K562 treated with DMSO at 1 percent for 4 hours (cell line): Measurements from ENCODE around the gene KRTAP9-3. TPM values are rescaled to one million over a fixed set of nuclear protein-coding genes. Genes with fewer than 3 reads are reported as not detected.

ENCODE experiments used
- total RNA-seq: library from RNA; unstranded; fragments of 300-600 nt; gene quantifications from 2 replicates; pipeline ENCODE4 v1.2.3, GENCODE V29; 2022; ENCODE audit not compliant: insufficient read depth

The KRTAP9-3 gene, protein sequence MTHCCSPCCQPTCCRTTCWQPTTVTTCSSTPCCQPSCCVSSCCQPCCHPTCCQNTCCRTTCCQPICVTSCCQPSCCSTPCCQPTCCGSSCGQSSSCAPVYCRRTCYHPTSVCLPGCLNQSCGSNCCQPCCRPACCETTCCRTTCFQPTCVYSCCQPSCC
- total RNA-seq: not detected in 2 replicates

DNA sequence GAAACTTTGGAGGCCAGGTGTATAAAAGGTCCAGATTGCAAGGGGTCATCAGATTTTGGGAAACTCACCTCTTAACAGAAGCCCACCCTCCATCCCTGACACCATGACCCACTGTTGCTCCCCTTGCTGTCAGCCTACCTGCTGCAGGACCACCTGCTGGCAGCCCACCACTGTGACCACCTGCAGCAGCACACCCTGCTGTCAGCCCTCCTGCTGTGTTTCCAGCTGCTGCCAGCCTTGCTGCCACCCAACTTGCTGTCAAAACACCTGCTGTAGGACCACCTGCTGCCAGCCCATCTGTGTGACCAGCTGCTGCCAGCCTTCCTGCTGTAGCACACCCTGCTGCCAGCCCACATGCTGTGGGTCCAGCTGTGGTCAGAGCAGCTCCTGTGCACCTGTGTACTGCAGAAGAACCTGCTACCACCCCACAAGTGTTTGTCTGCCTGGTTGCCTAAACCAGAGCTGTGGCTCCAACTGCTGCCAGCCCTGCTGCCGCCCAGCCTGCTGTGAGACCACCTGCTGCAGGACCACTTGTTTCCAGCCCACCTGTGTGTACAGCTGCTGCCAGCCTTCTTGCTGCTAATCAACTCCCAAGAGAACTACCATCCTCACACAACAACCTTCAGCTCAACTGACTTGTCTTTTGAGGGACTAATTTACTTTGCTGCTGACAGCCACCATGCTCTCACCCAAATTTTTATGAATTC, at the start of gene KRTAP9-3:
TSS of gene KRTAP9-3 (plus strand) at position 51 of the 707 bp plus-strand sequence. CDS start at position 104, 53 bp downstream.

DNA sequence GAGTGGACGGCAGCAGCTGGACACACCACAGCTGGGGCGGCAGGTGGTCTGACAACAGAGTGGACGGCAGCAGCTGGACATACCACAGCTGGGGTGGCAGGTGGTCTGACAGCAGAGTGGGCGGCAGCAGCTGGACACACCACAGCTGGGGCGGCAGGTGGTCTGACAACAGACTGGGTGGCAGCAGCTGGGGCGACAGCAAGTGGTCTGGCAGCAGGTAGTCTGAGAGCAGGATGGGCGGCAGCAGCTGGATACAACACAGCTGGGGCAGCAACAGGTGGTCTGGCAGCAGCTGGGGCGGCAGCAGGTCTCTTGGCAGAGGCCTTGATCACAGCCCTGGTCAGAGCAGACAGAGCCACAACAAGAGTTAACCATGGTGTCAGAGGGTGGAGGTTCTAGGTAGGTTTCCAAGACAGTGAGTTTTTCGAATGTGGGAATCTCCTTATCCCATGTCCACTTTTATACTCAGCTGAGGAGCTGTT, 47.7 kb upstream of the KRTAP9-3 start, which contains the start of gene KRTAP4-1:
TSS of gene KRTAP4-1 (minus strand) at position 432 of the 482 bp plus-strand sequence. CDS start at position 375, 57 bp downstream.

DNA sequence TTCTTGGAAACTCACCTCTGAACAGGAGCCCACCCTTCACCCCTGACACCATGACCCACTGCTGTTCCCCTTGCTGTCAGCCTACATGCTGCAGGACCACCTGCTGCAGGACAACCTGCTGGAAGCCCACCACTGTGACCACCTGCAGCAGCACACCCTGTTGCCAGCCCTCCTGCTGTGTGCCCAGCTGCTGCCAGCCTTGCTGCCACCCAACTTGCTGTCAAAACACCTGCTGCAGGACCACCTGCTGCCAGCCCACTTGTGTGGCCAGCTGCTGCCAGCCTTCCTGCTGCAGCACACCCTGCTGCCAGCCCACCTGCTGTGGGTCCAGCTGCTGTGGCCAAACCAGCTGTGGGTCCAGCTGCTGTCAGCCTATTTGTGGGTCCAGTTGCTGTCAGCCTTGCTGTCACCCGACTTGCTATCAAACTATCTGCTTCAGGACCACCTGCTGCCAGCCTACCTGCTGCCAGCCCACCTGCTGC, 42.4 kb upstream of the KRTAP9-3 start, which contains the start of gene KRTAP9-1:
TSS of gene KRTAP9-1 (plus strand) at position 51 of the 482 bp plus-strand sequence. CDS start at position 51, 0 bp downstream.

DNA sequence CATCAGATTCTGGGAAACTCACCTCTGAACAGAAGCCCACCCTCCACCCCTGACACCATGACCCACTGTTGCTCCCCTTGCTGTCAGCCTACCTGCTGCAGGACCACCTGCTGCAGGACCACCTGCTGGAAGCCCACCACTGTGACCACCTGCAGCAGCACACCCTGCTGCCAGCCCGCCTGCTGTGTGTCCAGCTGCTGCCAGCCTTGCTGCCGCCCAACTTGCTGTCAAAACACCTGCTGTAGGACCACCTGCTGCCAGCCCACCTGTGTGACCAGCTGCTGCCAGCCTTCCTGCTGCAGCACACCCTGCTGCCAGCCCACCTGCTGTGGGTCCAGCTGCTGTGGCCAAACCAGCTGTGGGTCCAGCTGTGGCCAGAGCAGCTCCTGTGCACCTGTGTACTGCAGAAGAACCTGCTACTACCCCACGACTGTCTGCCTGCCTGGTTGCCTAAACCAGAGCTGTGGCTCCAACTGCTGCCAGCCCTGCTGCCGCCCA, 5.6 kb upstream of the KRTAP9-3 start, which contains the start of gene KRTAP9-2:
TSS of gene KRTAP9-2 (plus strand) at position 51 of the 498 bp plus-strand sequence. CDS start at position 58, 7 bp downstream.

DNA sequence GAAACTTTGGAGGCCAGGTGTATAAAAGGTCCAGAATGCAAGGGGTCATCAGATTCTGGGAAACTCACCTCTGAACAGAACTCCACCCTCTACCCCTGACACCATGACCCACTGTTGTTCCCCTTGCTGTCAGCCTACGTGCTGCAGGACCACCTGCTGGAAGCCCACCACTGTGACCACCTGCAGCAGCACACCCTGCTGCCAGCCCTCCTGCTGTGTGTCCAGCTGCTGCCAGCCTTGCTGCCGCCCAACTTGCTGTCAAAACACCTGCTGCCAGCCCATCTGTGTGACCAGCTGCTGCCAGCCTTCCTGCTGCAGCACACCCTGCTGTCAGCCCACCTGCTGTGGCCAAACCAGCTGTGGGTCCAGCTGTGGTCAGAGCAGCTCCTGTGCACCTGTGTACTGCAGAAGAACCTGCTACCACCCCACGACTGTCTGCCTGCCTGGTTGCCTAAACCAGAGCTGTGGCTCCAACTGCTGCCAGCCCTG, 5.7 kb downstream of the KRTAP9-3 start, which contains the start of gene KRTAP9-8:
TSS of gene KRTAP9-8 (plus strand) at position 51 of the 489 bp plus-strand sequence. CDS start at position 104, 53 bp downstream.

DNA sequence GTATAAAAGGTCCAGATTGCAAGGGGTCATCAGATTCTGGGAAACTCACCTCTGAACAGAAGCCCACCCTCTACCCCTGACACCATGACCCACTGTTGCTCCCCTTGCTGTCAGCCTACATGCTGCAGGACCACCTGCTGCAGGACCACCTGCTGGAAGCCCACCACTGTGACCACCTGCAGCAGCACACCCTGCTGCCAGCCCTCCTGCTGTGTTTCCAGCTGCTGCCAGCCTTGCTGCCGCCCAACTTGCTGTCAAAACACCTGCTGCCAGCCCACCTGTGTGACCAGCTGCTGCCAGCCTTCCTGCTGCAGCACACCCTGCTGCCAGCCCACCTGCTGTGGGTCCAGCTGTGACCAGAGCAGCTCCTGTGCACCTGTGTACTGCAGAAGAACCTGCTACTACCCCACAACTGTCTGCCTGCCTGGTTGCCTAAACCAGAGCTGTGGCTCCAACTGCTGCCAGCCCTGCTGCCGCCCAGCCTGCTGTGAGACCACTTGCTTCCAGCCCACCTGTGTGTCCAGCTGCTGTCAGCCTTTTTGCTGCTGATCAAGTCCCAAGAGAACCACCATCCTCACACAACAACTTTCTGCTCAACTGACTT, 17.5 kb downstream of the KRTAP9-3 start, which contains the start of gene KRTAP9-4:
TSS of gene KRTAP9-4 (plus strand) at position 51 of the 604 bp plus-strand sequence. CDS start at position 85, 34 bp downstream.

DNA sequence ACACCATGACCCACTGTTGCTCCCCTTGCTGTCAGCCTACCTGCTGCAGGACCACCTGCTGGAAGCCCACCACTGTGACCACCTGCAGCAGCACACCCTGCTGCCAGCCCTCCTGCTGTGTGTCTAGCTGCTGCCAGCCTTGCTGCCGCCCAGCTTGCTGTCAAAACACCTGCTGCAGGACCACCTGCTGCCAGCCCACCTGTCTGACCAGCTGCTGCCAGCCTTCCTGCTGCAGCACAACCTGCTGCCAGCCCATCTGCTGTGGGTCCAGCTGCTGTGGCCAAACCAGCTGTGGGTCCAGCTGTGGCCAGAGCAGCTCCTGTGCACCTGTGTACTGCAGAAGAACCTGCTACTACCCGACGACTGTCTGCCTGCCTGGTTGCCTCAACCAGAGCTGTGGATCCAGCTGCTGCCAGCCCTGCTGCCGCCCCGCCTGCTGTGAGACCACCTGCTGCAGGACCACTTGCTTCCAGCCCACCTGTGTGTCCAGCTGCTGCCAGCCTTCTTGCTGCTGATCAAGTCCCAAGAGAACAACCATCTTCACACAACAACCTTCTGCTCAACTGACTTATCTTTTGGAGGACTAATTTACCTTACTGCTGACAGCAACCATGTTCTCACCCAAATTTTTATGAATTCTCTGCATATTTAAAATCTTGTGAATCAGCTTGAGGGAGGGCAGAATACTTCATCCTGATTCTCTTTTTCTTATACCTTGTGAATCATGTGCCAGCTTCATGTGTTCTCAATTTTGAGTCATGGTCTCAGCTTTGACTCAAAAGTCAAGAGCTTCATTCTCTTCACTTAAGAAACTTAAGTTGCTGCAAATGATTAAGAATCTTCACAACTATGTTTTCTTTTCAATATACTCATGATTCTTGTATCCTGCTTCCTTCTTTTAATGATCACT, 23.4 kb downstream of the KRTAP9-3 start, which contains the start of gene KRTAP9-9:
TSS of gene KRTAP9-9 (plus strand) at position 4 of the 910 bp plus-strand sequence.

DNA sequence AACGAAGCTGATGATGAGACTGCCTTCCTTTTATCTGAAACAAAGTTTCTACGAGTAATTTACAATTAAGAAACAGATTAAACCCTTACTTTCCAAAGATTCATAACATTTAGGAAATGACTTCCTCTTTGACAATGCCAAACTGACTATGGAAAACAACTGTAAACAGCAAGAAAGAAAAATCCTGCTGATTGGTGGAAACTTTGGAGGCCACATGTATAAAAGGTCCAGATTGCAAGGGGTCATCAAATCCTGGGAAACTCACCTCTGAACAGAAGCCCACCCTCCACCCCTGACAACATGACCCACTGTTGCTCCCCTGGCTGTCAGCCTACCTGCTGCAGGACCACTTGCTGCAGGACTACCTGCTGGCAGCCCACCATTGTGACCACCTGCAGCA, 32.8 kb downstream of the KRTAP9-3 start, which contains the start of gene KRTAP9-6:
TSS of gene KRTAP9-6 (plus strand) at position 301 of the 400 bp plus-strand sequence. CDS start at position 301, 0 bp downstream.

DNA sequence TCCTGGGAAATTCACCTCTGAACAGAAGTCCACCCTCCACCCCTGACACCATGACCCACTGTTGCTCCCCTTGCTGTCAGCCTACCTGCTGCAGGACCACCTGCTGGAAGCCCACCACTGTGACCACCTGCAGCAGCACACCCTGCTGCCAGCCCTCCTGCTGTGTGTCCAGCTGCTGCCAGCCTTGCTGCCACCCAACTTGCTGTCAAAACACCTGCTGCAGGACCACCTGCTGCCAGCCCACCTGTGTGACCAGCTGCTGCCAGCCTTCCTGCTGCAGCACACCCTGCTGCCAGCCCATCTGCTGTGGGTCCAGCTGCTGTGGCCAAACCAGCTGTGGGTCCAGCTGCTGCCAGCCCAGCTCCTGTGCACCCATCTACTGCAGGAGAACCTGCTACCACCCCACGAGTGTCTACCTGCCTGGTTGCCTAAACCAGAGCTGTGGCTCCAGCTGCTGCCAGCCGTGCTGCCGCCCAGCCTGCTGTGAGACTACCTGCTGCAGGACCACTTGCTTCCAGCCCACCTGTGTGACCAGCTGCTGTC, 43.5 kb downstream of the KRTAP9-3 start, which contains the start of gene KRTAP9-7:
TSS of gene KRTAP9-7 (plus strand) at position 51 of the 543 bp plus-strand sequence. CDS start at position 51, 0 bp downstream.

Other genes starting within 250 kb of the KRTAP9-3 start
- not detected in 2 replicates for gene KRT40, start 248.1 kb upstream of the KRTAP9-3 start, total RNA-seq
- not detected in 2 replicates for gene KRTAP3-3, start 238.3 kb upstream of the KRTAP9-3 start, total RNA-seq
- gene KRTAP3-2, start 232.5 kb upstream of the KRTAP9-3 start, total RNA-seq: not detected in 2 replicates
- gene KRTAP3-1, start 223.3 kb upstream of the KRTAP9-3 start, total RNA-seq: not detected in 2 replicates
- not detected in 2 replicates for gene KRTAP1-5, start 205.2 kb upstream of the KRTAP9-3 start, total RNA-seq
- not detected in 2 replicates for gene KRTAP1-4, start 202.3 kb upstream of the KRTAP9-3 start, total RNA-seq
- gene KRTAP1-3, start 197.6 kb upstream of the KRTAP9-3 start, total RNA-seq: not detected in 2 replicates
- not detected in 2 replicates for gene KRTAP1-1, start 191.0 kb upstream of the KRTAP9-3 start, total RNA-seq
- gene KRTAP2-1, start 185.1 kb upstream of the KRTAP9-3 start, total RNA-seq: not detected in 2 replicates
- gene KRTAP2-2, start 177.2 kb upstream of the KRTAP9-3 start, total RNA-seq: not detected in 2 replicates
- not detected in 2 replicates for gene KRTAP2-3, start 172.3 kb upstream of the KRTAP9-3 start, total RNA-seq
- not detected in 2 replicates for gene KRTAP2-4, start 166.6 kb upstream of the KRTAP9-3 start, total RNA-seq
- not detected in 2 replicates for gene KRTAP4-7, start 148.3 kb upstream of the KRTAP9-3 start, total RNA-seq
- not detected in 2 replicates for gene KRTAP4-8, start 134.3 kb upstream of the KRTAP9-3 start, total RNA-seq
- gene KRTAP4-16, start 130.2 kb upstream of the KRTAP9-3 start, total RNA-seq: not detected in 2 replicates
- gene KRTAP4-9, start 127.1 kb upstream of the KRTAP9-3 start, total RNA-seq: not detected in 2 replicates
- gene KRTAP4-11, start 114.1 kb upstream of the KRTAP9-3 start, total RNA-seq: not detected in 2 replicates
- gene KRTAP4-12, start 108.3 kb upstream of the KRTAP9-3 start, total RNA-seq: not detected in 2 replicates
- not detected in 2 replicates for gene KRTAP4-6, start 91.9 kb upstream of the KRTAP9-3 start, total RNA-seq
- gene KRTAP4-5, start 82.6 kb upstream of the KRTAP9-3 start, total RNA-seq: not detected in 2 replicates
- not detected in 2 replicates for gene KRTAP4-4, start 71.7 kb upstream of the KRTAP9-3 start, total RNA-seq
- not detected in 2 replicates for gene KRTAP4-3, start 64.2 kb upstream of the KRTAP9-3 start, total RNA-seq
- gene KRTAP4-2, start 54.2 kb upstream of the KRTAP9-3 start, total RNA-seq: not detected in 2 replicates
- not detected in 2 replicates for gene KRTAP4-1, start 47.5 kb upstream of the KRTAP9-3 start, total RNA-seq
- gene KRTAP9-1, start 42.6 kb upstream of the KRTAP9-3 start, total RNA-seq: not detected in 2 replicates
- not detected in 2 replicates for gene KRTAP9-2, start 5.8 kb upstream of the KRTAP9-3 start, total RNA-seq
- not detected in 2 replicates for gene KRTAP9-8, start 5.5 kb downstream of the KRTAP9-3 start, total RNA-seq
- not detected in 2 replicates for gene KRTAP9-4, start 17.2 kb downstream of the KRTAP9-3 start, total RNA-seq
- gene KRTAP9-9, start 22.9 kb downstream of the KRTAP9-3 start, total RNA-seq: not detected in 2 replicates
- gene KRTAP9-6, start 32.9 kb downstream of the KRTAP9-3 start, total RNA-seq: not detected in 2 replicates
- gene KRTAP9-7, start 43.2 kb downstream of the KRTAP9-3 start, total RNA-seq: not detected in 2 replicates
- not detected in 2 replicates for gene KRTAP29-1, start 70.4 kb downstream of the KRTAP9-3 start, total RNA-seq
- not detected in 2 replicates for gene KRTAP16-1, start 76.9 kb downstream of the KRTAP9-3 start, total RNA-seq
- not detected in 2 replicates for gene KRTAP17-1, start 83.3 kb downstream of the KRTAP9-3 start, total RNA-seq
- not detected in 2 replicates for gene KRT33A, start 118.4 kb downstream of the KRTAP9-3 start, total RNA-seq
- not detected in 2 replicates for gene KRT33B, start 137.4 kb downstream of the KRTAP9-3 start, total RNA-seq
- not detected in 2 replicates for gene KRT34, start 149.9 kb downstream of the KRTAP9-3 start, total RNA-seq
- gene KRT31, start 165.2 kb downstream of the KRTAP9-3 start, total RNA-seq: not detected in 2 replicates
- gene KRT37, start 192.1 kb downstream of the KRTAP9-3 start, total RNA-seq: not detected in 2 replicates
- gene KRT38, start 208.5 kb downstream of the KRTAP9-3 start, total RNA-seq: not detected in 2 replicates
- gene KRT32, start 234.9 kb downstream of the KRTAP9-3 start, total RNA-seq: not detected in 2 replicates
- not detected in 2 replicates for gene KRT35, start 248.7 kb downstream of the KRTAP9-3 start, total RNA-seq